HuH-7.5 (cell line): ENCODE results near the gene SPOCD1.
A peak's percentile ranks its signal among the peaks of the same experiment; 100 is the strongest.

Experiments
- DNase-seq: peaks from one replicate; pipeline ENCODE4 v3.0.0; 2011; ENCODE audit warnings: low spot score

The SPOCD1 gene

DNA sequence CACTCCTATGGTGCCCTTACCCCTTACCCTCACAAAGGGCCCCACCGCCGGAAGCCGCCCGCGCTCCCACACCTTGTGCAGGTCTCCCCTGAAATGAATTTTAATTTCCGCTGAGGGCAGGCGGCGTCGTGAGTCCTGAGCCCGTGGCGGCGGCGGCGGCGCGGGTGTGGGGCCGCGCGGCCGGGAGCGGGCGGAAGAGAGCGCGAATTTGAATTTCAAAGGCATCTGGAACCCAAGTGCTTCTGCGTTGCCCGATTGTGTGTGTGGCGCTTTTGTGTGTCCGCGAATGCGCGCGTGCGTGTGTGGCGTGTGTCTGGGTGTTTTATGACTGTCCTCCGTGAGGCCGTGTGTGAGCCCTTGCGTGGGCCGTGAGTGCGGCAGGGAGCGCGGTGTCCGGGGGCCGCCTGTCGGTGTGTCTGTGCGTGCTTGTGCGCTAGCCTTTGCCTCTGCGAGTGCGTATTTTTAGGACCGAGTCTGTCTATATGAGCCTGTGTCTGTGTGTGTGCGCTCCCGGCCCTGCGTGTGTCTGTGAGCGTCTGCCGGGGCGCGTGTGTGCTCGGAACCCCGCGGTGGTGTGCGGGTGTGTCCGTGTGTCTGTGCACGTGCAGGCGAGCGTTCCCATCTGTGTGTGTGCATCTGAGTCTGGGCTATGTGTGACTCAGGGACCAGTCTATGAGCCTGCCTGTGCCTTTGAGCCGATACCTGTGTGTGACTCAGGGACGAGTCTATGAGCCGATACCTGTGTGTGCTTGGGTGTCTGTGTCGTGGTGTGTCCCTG lies 43.7 kb downstream of the SPOCD1 start:
- DNase-seq, result no peak

DNA sequence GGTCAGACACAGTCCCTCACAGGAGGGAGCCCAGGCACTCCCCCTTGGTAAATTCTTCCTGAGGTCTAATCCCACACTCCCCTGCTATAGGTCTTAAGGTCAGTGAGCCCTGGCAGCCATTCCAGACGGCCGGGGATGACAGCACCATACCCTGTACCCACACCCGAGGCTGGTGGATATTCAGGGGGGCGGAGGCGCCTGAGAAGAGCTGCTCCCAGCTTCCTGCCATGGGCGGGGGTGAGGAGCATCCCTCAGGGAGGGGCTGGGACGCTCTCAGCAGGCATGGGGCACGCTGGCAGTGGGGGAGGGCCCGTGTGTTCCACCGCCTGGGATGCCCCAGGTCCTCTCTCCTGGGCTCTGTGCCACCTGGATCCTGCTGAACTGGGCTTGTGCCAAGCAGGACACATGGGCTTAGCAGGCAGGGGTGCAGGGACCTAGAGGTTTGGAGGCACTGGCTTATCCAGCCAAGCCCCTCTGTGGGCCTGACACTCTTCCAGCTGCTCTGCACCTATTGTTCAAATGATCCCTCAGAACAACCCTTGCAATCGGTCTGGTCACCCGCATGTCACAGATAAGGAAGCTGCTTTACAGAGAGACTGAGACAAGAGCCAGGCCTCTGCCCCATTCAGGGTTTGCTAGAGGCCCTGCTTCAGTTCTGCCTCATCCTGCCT lies 46.0 kb downstream of the SPOCD1 start:
- DNase-seq, result no peak

DNA sequence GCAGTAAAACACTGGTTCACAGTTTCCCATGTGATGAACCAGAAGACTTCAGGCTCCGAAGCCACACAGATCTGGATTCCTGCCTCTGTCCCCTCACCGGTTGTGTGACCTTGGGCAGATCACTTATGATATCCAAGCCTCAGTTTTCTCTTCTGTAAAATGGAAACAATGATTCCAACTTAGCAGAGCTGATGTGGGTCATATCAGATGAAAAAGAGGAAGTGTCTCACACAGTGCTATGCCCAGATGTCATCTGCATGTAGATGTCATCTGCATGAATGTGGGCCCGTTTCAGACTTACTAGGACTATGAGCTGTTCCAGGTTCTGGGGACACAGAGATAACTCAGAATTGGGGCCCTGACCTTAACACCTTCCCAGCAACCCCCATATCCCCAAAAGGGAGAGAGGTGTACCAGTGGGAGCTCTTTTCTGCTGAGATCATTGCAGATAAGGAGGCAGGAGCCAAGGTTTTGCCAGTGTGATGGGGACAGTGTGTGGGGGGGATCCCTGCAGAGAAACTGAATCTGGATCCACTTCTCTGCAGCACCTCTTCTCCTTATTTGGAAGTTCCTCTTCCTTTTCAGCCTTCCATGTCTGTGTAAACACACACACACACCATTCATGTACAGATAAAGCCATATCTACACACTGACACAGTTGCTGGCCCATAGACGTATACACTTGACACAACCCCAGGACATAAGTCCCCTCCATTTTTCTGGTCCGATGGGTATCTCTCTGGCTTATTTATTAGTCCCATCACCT lies 46.7 kb downstream of the SPOCD1 start:
- DNase-seq, result no peak

DNA sequence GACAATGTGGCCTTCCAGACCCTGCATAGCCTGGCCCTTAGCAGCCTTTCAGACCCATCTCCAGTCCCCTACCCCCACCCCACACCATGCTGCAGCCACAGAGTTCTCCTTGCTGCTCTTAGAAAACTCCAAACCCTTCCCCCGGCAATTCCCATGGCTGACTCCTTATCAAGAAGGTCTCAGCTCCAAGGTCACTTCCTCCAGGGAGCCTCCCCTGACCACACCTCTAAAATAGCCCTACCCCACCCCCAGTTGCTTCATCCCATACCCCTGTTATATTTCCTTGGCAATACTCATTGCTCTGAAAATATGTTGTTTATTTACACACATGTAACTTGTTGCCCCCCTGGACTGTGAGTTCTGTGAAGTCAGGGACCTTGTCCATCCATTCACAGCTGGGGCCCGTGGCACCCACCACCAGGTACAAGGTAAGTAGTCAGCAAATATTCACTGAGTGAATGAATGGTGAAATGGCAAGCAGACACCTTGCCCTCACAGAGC lies 47.4 kb downstream of the SPOCD1 start:
- DNase-seq, result no peak

DNA sequence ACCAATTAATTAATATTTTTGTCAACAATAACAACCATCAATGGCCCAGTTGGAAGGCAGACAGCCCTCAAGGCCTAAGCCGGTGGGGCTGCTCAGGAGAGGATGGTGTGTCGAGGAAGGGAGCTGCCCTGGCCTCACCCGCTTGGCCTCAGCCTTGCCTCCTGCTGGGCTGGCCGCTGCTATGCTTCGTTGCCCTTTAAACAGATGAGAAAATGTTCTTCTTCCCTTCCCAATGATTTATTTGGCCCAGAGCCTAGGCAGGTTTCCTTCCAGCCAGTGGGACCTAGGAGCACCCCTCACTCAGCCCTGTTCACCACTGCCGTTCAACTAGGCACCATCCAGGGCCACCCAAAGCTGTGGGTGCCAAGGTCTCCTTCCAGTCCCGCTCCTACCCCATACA lies 48.6 kb downstream of the SPOCD1 start:
- DNase-seq, result no peak

DNA sequence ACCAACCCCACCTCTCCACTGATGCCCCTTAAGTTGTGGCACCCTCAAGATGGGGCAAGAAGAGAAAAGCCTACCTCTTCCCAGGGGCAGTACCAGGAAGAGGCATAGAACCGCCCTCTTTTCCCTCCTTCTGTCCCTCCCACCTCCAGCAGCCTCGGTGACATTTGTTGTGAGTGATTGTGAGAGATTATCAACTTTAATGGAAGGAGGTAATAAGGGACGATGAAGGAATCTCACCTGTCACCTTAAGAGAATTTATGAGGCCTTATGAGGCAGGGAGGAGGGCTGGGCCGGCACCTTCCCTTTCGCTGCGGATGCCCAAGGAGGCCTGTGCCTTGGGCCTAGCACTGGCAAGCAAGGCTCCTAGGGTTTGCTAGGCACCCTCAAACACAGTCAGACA lies 50.3 kb downstream of the SPOCD1 start:
- no peak for DNase-seq

DNA sequence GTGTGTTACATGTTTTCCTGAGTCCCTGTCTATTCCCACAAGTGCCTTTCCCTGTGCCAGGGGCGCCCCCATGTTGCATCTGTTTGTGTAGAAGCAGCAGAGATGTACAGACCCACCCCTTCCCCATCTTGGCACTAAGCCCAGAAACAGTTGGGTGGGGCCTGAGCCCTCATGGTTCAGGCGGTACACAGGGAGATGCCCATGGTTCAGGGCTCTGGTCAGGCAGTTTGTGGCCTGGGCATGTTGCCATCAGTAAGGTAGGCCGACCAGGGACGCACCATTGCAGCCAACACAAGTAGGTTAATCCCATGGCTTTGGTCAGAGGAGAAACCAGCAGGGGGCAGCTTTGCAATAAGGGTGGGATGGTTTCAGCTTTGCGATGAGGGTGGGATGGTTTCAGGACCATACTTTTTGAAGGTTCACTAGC lies 50.8 kb downstream of the SPOCD1 start:
- peak; percentile 67 for DNase-seq

DNA sequence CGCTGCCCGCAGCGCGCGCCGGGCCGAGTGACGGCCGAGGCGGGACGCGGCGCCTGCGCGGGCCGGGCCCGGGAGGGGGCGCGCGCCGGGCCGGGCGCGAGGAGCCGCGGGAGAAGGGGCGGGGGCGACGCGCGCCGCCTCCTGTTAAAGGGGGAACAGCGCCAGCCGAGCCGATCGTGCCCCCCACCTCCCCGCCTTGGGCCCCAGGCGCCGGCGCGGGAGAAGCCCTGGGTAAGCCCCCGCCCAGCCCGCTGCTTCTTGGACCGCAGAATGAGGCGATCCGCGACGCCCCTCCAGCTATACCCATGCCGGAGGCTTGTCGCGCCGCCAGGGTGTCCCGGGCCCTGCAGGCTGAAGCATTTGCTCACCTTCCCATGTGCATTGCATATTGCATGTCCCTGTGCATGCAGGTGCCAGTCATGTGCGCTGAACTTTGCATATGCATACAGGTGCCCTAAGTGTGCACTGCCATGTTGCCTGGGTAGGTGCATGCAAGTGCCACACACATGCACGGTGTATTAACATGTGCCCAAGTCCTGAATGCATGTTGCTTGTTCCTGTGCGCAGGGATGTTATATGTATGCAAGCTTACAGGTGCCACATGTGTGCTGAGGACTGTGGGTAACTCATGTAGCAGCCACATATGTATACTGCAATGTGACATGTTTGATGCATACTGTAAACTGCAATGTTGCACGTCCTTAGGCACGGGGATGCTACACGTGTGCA lies 51.3 kb downstream of the SPOCD1 start, which contains the start of gene ADGRB2:
TSS of gene ADGRB2 (minus strand) at position 29 of the 729 bp plus-strand sequence. CDS start 7,119 bp downstream, outside the sequence.
- peak; percentile 73 for DNase-seq

DNA sequence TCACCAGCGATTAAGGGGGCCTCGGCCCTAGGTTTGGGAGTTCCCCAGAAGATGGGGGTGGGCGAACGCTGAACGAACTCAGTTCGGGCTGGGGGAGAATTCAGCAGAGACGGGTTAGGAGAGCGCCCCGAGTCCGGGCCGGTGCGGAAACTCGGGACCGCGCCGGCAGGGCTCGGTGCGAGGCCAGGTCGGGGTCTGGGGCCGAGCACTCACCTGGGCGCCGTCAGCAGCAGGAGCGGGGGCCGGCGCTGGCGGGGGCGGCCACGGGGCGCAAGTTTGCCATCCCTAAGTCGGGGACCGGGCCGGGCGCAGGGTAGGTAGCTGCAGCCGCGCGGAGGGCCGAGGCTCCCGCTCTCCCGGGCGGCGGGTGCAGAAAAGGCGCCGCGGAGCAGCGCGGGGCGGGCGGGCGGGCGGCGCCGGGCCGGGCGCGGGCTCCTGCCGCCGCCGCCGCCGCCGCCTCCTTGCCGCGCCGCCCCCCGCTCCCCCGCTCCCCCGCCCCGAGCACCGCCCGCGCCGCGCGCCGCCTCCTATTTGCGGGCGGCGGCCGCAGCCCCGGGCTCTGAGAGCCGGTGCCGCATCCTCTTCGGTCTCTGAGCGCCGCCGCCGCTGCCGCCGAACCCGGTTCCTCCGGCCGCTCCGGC lies 52.0 kb downstream of the SPOCD1 start:
- DNase-seq, result no peak

DNA sequence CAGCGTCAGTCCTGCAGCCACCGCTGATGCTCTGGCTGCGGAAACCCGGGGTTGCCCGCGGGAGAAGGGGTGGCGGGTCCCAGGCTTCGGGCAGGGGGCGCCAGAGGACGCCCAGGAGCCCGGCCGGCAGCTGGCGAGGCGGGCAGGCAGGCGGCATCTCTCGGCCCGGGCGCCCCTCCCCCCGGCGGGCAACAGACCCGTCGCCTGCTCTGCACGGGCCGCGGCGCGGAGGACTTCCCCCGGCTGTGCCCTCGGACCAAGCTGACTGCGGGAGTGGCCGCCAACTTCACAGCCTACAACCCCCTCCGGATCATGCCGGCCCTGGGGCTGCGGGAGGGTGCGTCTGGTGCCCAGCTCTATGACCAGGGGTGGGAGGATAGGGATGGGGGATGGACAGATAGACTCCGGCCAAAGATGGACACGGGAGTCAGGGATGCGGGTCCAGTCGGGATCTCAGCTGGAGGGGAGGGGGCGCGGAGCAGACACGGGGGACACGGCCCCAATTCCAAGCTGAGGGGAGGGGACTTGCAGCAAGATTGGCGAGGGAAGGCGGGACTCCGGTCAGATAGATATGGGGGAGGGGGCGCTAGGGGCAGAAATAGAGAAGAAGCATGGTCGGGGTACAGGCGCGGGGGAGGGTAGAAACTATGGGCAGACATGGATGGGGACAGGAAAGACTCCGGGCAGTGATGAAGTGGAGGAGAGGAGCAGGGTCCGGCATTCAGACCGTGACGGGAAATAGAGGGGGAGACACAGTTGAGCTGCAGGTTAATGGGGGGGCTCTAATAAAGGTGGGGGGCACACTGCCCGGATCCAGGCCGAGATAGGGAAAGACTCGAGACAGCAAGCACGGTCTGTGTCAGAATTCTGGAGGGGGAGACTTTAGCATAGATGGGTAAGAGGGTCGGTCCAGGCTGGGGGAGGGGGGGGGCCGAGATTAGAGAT lies 52.8 kb downstream of the SPOCD1 start:
- peak; percentile 92 for DNase-seq

DNA sequence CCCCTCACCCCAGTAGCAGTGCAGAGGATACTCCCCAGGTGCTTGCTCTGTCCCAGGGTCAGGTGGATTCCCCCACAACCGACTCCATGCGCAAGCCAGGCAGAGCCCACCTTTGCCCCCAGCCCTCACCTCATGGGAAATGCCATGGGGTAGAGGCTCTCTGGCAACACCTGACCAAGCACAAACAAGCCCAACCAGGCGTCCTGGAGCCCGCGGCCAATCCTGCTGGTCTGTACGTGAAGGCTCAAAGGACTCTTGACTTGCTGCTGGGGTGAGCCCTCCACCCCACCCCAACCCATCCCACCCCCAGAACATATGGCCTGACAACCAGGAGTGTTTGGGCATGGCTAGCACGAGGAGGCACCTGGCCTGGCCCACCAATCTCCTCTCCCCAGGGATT lies 53.5 kb downstream of the SPOCD1 start:
- no peak for DNase-seq

DNA sequence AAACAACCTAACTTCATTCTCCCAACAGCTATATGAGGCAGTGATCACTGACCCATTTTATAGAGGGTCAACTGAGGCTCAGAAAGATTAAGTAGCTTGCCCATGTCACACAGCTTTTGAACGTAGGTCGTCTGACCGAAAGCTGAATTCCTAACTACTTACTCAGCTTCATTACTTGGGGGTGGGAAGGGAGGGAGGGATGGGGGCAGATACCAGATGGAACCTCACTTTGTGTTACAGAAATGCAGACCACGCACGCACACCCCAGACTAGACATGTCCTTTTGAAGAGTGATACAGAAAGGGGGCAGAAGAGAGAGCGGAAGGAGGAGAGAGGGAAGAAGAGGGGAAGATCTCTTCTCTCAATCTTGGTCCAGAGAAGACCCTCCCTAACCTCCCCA lies 53.9 kb downstream of the SPOCD1 start:
- DNase-seq, result no peak

DNA sequence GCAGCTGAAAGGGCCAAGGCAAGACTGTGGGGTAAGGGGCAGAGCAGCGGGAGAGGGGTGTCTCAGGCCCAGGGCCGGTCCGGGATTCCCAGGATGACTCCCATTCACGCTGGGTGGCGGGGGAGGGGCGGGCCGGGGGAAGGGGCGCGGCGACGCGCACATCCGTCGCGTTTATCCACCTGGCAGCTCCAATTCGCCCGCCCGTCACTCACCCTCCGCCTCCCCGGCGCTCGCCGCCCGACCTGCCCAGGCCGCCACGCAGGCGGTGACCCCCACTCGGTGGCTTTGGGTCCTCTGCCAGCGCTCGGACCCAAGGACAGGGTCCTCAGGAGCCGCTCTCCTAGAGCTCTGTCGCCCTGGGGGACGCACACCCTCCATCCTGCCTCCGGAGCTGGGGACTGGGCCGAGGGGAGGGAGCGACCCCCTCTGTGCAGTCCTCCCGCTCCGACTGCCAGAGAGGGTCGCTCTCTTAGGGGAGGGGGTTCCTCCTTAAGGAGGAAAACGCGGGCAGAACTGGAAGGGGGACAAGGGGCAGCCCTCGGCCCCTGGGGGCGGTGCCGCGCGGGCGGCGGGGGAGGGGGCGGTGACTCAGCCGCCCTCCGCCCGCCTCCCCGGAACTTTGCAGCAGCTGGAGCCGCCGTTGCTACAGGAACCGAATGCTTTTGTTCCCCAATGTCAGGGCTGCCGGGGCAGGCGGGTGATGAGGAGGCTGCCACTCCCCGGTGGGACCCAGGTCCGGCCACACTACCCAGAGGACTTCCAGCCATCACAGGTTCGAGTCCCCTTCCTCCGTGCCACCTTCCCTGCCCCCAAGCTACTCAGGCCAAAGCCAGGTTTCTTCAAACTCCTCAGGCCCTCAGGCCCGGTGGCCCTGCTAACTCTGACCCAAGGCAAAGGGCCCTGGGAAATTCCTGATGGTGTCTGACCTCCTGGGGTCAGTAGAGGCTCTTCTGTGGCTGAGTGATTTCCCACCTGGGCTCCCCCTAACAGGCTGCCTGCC lies 55.1 kb downstream of the SPOCD1 start:
- DNase-seq, result peak; percentile 71

DNA sequence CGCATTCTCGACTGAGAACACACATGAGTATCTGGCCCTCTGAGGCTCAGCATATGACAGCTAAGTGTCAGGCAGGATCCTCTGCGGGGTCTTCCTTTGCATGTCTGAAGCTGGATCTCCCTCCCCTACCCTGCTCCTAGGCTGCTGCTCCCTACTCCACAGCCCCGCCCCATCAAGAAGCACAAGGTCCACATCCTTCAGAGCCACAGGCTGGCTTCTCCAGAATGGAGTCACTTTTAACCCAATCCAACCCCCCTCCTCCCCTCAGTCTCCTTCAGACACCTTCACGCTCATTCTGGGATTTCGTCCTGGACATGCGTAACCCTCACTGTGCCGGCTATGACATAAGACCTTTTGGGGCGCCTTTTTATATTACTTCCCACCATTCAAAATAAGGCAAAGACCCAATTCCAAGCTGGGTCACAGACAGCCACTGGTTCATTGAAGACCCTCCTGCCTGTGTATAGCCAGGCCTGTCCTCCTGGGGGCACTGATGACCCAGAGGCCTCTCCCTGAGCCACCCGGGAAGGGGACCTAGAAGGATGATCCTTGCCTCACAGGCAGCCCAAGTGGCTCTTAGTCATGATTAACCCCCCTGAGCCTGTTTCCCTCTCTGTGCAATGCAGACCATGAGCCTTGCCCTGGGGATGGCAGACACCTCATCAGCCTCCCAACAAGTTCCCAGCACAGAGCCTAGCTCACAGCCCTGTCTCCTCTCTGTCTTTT lies 56.4 kb downstream of the SPOCD1 start:
- no peak for DNase-seq

DNA sequence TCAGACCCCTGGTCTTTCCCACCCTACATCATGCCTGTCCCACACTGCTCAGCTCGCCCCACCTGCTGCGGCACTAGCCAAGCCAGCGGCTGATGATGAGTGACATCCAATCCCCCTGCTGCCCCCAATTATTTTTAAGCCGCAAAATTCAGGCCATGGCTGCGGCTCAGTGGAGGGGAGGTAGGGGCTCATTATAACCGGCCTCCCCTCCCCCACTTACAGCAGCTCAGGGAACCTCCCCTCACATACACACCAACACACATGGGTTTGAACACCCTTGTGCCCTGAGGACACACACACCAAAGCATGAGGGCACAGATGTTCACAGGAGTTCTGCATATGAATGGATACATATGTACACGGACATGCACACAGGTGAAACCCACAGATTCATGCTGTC lies 57.0 kb downstream of the SPOCD1 start:
- DNase-seq, result no peak

DNA sequence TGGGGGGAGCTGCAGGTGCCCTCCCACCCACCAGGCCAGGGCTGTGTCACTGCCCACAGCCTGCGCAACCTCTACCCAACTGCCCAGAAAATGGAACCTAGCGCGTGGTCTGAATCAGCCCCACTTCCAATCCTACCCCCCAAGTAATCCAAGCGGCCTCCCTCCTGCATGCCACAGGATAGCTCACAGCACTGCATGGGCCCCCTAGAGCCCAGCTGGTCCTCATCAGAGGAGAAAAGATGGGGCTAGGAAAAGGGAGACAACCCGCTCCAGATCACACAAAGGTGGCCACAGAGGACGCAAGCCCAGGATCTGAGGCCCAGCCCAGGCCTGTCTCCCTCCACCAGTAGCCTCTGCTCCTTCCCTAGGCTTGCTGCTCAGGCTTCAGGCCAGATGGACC lies 57.8 kb downstream of the SPOCD1 start:
- DNase-seq, result no peak

DNA sequence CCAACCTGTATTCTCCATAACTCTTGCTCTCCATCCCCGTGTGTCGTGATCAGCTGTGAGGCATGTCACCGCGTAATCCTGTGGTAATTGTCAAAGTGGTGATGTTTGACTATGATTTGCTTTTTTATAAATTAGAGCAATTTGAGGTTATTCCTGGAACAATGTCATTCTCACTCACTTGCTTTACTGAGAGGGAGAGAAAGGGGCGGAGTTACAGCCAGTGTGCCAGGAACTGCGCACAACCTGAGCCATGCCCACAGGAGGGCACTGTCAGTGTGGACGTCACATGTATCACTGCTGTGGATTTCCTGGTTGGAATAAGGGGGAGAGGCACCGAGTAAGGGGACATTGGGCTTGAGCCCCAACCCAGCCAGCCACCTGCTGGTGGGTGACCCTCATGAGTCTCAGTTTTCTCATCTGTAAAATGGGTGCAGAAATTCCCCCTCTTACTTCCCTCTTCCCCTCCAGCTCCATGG lies 58.6 kb downstream of the SPOCD1 start:
- no peak for DNase-seq

DNA sequence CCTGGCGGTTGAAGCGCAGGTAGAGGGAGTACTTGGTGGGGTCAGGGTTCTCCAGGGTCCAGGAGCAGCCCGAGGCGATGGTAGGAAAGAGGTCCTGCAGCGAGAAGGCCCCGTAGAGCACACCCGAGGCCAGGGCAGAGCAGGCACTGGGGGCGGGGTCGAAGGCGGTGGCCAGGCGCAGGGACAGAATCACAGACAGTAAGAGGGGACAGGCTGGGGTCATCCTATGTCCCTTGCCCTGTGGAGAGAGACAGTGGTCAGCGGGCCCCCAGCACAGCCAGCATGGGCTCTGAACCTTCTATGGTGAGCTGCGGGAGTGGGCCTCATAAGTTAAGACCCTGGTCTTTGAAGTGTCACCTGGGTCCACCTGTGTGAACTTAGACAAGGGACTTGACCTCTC lies 59.2 kb downstream of the SPOCD1 start:
- no peak for DNase-seq
